NCI-H2196 (cell line): ENCODE measurements around the gene LIMD2.

ENCODE experiments used
- DNase-seq: peaks from one replicate; lab custom pipeline; 2025; ENCODE audit not compliant: unreplicated experiment; lab: John Stamatoyannopoulos, UW

The LIMD2 gene

DNA sequence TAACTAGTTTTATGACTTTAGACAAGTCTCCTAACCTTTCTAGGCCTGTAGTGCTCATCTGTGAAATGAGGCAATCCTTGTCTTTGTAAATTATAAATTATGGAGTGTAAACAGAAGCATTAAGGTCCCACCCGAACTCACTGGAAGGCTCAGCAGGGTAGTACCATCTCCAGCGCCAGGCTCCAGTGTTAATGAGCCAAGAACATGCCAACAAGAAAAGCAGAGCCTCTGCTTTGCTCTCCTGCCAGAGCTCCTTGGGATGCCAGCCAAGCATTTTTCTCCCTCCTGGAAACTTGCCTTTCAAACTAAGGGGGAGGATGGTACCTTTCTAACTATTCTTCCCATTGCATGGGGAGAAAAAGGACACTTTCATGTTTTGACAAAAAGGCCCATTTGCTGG lies 14.9 kb downstream of the LIMD2 start:
- DNase-seq, result peak; percentile 24

DNA sequence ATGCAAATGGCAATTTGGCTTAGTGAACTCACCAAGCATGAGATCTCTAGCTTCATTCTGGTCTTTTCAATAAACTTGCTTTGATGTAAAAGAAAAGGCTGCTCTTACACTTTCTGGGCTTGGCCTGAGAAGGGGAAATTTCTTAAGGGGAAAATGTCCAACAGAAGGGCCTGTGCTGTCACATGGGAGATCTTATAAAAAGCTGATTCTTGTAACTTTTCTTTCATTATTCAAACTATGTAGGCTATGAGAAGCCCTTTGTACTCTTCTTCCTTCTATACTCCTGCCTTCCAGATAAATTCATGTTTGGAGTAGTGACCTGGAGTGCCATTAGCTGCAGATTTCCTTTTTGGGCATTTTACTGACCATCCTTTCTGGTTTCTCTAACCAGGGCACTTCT lies 16.9 kb downstream of the LIMD2 start:
- DNase-seq, result no peak

DNA sequence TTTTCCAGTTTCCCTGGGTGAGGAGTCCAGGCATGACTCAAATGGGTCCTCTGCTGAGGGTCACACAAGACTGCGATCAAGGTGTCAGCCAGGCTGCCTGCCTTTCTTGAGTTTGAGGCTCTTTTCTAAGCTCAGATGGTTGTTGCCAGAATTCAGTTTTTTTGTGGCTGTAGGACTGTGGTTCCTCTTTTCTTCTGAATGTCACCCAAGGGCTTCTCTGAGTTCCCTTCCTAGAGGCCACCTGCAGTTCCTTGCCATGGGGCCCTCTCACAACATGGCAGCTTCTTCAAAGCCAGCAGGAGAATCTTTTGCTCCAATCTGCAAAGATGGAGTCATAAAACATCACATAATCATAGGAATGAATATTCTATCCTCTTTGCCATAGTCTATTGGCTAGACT lies 17.5 kb downstream of the LIMD2 start:
- no peak for DNase-seq

DNA sequence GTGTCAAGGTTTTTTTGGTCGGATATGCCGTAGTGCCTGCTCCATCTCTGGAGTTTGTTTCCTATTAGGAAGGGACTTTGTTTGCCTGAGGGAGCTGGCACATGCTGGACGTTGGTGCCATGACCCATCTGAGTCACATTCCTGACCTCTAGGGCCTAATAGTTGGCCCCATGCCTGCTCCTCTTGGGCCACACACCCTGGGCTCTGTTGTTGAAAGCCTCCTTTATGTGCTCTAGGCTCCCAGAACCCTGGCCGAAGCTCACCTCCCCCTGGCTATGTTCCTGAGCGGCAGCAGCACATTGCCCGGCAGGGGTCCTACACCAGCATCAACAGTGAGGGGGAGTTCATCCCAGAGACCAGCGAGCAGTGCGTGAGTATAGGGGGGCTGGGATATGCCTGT lies 18.4 kb downstream of the LIMD2 start:
- DNase-seq, result no peak

DNA sequence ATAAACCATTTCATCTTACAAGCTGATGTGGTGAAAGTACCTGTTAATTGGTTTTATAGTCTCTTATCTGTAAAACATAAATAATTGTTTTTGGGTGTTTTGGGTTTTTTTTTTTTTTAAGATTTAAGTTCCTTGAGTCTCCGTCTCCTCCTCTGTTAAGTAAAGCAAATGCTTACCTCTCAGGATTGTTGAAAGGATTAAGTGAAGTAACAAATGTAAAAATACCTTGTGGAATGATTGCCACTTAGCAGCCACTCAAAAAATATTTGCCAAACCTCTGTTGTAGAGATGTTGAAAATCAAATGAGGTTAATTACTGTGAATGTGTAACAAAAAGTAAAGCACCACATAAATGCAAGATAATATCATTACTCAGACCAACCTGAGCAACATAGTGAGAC lies 19.2 kb downstream of the LIMD2 start:
- DNase-seq, result no peak

DNA sequence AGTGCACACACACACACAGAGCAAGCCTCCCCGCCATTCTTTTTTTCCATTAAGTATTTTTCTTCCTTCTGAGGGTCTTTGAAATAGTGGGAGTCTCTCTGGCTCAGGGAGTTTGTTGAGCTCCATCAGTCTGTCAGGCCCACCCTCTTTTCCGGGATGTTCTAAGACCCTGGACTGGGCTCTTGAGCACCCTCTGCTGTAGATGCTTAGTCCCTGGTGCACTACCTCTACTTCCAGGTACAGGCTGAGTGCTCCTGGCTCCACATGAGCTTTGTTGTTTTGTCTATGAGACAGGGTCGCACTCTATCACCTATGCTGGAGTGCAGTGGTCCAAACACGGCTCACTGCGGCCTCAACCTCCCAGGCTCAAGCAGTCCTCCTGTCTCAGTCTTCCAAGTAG lies 20.7 kb downstream of the LIMD2 start:
- no peak for DNase-seq

DNA sequence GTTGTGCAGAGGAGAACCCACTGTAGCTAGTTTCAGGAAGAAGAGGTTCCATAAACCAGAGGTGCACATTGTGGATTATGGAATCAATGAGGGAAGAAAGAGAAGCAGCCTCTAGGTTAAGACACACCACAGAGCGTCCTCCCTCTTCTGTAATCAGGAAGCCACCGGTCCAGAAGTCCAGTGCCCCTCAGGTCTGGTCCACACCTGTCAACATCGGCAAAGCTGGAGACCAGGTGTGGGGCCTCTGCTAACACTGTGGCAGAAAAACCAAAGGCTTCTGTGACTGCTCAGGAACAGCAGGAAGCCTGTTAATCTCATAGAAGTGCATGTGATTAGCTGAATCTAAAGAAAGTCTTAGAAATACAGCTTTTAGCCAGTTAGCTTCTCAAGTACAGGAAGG lies 23.3 kb downstream of the LIMD2 start:
- DNase-seq, result no peak

DNA sequence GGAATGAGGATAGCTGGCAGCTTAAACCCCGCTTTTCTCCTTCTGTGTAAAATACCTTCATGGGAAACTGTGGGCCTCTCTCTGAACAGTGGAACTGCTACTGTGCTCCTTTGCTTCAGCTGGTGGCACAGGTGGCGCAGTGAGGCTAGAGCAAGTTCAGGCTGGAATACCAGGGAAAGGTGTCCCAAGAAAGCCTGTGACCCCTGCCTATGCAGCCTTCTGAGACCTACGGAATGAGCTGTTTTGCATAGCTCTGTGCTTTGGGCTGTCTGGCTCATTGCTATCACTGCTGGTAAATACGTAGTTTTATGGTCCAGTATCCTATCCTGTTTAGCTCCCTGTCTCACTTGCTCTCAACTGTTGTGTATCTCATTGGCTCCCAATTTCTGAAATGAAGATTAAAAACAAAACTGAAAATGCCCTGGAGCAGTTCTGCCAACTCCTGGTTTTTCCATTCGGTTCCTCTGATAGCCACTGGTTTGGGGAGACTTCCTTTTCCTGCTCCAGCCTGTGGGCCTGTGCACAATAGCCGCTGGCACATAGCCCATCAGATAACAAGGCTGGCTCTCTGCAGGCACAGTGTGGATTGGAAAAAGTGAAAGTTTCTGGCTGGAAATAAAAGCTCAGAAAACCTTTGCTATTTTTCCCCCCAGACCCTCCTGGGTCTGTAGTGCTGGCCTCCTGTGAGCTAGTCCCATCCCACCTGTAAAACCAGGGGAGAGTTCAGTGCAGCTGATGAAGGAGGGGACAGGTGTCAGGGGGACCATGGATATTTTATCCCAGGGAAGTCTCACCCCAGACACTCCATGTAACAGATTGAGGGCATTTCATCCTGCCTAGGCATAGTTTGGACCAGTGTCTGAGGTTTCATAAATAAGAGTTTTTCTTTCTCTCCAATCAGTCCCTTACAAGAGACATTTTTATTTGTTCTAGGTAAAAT lies 24.0 kb downstream of the LIMD2 start:
- DNase-seq, result peak; percentile 88

DNA sequence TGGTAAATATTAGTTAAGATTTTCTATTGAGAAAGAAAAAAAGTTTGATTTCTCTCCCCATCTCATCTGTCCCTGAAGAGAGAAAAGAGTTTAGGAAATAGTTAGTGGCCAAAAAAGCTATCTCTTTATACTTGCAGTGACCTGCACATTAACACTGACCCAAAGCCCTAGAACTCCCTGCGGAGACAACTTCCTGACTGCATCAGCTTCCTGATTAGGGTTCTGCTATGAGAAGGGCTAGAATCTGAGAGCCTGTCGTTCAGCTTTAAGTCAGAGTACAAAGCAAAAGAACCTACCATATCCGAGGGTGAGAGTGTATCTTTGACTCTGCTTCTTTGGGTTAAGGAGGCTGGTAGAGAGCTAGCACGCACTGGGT lies 24.7 kb downstream of the LIMD2 start:
- DNase-seq, result no peak

DNA sequence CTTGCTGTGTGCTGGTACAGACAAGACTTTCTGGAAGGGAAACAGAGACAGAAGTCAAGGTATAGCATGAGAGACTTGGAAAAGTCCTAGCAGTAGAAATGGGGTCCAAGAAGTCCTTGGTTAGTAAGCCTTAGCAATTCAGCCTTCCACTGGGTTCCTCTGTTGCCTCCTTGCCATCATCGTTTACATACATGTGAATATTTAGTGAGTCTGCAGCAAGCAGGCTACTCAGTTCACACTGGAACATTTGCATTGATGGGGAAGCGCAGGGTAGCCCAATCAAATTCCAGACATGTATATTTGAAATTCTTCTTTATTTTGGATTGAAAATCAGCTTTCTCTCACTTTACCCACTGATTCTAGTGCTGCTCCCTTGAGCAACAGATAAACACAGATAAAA lies 27.1 kb downstream of the LIMD2 start:
- DNase-seq, result no peak

DNA sequence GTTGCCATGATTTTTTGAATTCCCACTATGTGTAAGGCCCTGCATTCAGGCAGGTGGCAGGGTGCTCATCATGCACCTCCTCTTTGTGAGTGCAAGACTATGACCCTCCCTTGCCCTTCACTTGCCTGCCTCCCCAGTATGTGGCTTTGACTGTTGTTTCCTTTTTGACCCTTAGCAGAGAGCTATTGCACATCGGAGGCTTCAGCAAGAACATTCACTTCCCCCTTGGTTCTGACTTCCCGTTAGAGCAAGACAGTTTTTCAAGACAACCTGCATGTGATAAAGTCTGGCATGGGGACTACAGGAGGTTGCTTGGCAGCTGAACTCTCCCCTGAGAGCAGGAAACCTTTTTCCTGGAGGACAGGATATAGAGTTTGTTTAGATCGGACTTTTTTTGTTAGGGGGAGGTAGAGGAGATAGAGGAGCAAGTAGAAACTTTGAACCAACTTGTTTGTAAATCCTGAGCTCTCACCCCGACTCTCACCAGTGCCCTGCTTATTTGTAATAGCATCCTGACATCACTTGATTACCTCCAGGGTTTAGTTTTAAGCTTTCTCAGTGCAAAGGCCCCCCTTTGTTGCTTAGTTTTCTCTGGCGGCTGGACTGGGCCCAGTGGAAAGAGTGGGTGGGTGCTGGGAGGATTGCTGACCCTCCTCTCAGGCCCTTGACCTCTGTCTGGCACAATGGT lies 34.3 kb downstream of the LIMD2 start:
- DNase-seq, result no peak

DNA sequence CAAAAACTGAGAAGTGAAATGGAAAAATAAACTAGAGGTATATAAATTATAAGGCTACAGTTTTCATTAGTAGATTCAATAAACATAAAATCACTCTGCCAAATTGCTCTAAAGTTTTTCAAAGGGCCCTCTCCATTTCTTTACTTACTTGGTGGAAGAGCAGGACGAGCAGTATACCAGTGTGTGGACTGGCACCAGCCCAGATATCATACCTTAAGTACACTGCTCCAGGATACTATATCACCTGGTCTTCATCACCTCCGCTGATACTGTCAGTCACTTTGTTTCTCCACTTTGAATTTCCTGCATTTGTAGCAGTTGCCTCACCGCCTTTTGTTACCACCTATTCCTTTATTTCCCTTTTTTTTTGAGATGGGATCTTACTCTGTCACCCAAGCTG lies 40.1 kb downstream of the LIMD2 start:
- no peak for DNase-seq

DNA sequence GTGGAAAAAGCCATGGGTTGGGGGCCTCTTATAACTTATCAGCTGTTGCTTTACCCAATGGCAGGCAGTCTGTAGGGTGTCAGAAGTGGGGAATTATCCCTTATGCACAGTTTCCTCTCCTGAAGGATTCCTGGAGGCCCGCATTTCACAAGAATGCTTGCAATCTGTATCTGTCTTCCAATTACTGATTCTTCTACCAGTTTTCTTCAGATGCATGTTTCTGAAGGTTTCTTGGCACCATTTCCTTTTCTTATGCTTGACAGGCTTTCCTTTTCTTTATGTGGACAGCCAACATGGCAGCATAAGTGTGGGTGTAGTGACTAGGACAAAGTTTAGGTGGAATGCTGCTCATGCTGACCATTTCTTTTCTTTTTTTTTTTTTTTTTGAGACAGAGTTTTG lies 41.6 kb downstream of the LIMD2 start:
- no peak for DNase-seq

DNA sequence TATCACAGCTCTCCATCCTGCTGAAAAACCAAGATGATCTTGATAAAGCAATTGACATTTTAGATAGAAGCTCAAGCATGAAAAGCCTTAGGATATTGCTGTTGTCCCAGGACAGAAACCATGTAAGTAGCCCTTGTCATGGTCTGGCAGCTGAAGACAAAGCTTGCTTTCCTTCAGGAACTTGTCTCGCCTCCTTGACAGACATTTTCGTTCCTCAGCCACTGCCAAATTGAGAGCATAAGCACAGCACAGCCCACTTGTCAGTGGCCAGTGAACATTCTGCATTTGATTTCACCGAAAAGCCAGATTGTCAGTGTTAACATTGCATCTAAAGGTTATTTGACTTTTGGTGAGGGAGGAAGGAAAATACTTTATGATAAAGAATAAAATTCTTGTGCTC lies 42.1 kb downstream of the LIMD2 start:
- DNase-seq, result no peak

DNA sequence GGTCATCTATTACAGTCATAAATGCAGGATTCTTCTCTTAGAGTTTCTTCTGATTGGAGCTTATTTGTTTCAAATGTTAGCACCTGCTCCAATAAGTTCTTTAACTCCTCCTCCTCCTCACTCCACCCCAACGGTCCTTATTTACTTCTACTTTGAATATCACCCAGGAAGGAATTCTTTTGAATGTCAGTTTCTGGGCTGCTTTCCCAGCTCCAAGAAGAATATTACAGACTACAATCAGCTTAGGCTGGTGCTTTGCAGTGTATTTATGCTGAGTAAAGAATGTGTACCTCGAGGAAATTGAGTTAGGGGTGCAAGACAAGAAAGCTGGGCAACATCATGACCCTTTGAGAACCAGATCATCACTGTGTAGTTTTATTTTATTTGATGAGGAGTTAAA lies 46.9 kb downstream of the LIMD2 start:
- DNase-seq, result no peak

DNA sequence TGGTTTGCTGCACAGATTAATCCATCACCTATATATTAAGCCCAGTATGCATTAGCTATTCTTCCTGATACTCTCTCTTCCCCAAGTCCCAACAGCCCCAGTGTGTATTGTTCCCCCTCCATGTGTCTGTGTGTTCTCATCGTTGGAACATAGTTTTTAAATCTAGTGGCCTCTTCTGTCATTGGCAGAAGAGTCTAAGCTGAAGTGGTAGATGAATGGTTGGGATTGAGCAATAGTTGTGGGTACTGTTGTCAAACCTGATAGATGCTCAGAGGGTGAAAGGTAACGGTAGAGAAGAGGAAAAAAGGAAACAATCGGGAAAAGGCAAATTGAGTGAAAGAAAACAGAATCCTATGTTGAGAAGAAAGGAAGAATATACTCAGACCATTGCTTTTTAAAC lies 47.8 kb downstream of the LIMD2 start:
- DNase-seq, result no peak

DNA sequence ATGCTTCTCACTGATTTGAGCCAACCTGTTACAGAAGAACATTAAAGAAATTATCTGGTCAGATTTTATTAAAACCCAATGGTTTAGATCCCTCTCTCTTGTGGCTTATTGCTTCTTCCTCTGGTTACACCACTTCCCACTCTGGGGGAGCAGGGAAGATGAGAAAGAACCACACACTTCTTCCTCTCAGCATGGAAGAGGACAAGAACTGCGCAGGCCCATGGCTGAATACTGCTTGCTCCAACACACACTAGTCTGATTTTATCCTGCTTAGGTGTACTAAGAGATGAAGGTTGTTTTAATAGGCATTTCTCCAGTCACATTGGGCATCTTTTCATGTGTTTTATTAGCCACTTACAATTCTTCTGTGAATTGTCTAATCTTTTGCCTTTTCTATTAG lies 50.1 kb downstream of the LIMD2 start:
- no peak for DNase-seq

DNA sequence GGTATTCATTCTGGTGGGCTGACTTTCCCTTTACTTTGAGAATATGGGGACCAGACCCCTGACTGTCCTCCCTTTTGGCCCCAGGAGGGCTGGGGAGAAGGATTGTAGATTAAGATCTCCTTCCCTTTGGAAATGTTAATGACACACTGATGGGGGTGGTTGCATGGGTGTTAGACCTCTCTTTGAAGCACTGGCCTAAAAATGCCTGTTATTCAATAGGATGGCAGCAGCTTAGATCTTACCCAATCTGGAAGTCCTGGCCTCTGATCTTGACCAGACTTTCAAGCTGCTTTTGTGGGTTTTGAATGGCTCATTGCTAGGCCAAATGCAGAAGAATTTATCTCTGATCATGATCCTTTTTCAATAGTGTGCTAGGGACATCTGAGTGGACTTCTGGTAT lies 52.0 kb downstream of the LIMD2 start:
- no peak for DNase-seq

DNA sequence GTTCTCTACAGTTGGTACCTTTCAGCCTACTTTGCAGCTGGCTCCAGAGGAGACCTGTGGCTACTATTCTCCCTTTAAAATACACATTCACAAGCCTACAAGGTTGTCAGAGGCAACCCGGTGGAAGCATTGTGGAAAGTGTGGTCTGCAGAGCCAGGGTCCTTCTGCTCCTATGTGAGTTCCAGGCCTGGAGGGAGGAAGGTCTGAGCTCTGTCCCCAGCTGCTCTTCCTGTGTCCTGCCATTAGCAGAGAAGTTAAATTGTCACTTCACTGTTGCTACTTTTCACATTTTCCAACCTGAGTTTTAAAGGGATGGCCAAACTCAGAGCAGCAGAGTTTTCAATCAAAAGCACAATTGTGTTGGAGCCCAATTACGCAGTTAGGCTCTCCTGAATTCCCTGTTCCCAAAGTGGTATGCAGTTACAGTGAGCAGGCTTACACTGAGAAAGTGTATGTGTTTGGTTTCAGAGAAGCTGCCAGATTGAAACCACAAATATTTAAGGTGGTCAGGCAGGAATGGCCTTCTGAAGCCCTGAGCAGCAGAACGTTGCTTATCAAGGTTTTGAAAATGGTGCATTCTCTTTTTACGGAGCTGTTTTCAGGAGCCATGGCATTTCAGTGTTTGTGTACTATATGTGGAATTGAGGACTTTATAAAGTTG lies 52.7 kb downstream of the LIMD2 start:
- DNase-seq, result no peak

DNA sequence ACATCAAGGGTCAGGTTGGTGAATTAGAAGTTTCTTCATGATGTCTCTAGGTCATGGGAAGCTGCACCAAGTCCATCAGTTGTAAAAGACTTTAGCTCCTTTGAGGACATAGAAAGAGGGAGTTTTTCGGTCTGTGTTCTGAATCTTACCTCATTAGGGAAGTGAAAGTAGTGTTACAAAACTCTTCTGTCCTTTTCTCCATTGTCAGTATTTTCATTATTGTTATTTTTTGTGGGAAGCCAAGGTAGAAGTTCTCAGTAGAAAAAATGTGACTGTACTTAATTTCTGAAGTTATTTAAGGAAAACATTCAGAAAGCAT lies 53.5 kb downstream of the LIMD2 start:
- DNase-seq, result no peak
